HepG2 (cell line): Measurements from ENCODE around the gene ACACA.

ENCODE experiments used
- HDAC2 ChIP-seq: sonication (generic); formaldehyde crosslinking; IDR thresholded peaks from 2 replicates; pipeline ENCODE4 v1.4.0; 2020; ENCODE audit warnings: missing genetic modification reagents
- POLR2A ChIP-seq, 2 experiments: IDR thresholded peaks; 2 replicates each; pipeline ENCODE4 v1.6.1; 2011; ENCODE audit warnings: low read depth in 2 of 2, low read length in 2 of 2, mild to moderate bottlenecking in 1 of 2, moderate library complexity in 1 of 2; ENCODE audit not compliant: insufficient read depth in 1 of 2
- RBAK ChIP-seq: sonication (generic); formaldehyde crosslinking; IDR thresholded peaks from 2 replicates; pipeline ENCODE4 v1.5.1; 2020; ENCODE audit warnings: mild to moderate bottlenecking, missing genetic modification reagents
- TCF12 ChIP-seq, 2 experiments: fragments of 450-650 bp in 1 of 2; sonication (generic) in 1 of 2; formaldehyde crosslinking in 1 of 2; IDR thresholded peaks; 2 replicates each; pipeline versions ENCODE4 v1.6.1 to v1.8.0; 2017 to 2022; ENCODE audit warnings: antibody characterized with exemption in 1 of 2, mild to moderate bottlenecking in 1 of 2, missing genetic modification reagents in 1 of 2, moderate library complexity in 1 of 2
- ZNF644 ChIP-seq: IDR thresholded peaks from 2 replicates; pipeline ENCODE4 v1.6.1; 2016; ENCODE audit warnings: low read depth
- ZNF703 ChIP-seq: sonication (generic); formaldehyde crosslinking; IDR thresholded peaks from 2 replicates; pipeline ENCODE4 v1.5.1; 2020; ENCODE audit warnings: missing genetic modification reagents, mild to moderate bottlenecking, moderate library complexity, borderline replicate concordance

DNA sequence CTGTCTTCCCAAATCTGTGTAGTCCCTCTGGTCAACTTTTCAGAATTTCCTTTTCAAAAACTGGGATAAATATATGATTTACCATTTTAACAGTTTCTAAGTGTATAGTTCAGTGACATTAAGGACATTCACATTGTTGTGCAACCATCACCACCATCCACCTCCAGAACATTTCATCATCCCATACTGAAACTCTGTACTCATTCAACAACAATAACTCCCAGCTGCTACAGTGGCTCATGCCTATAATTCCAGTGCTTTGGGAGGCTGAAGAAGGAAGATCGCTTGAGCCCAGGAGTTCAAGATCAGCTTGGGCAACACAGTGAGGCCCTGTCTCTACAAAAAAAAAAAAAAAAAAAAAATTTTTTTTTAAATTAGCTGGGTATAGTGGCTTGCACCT, 326.9 kb downstream of the ACACA start:
- TF ChIP-seq TCF12 (IDR thresholded peaks at IDR 0.05) (no peak), TCF12 (CRISPR knock-in tag; IDR thresholded peaks at IDR 0.05) (no peak), ZNF703 (CRISPR knock-in tag) (no peak), HDAC2 (no peak), ZNF644 (no peak), POLR2A (IDR thresholded peaks at IDR 0.05; ENCODE audit: insufficient read depth in 1 of 2, low read depth in 2 of 2, low read length in 2 of 2) (no peak), RBAK (CRISPR knock-in tag) (no peak)
